Psoas muscle (tissue), 8 donors: ENCODE measurements around the gene LDLR. TPM values are rescaled to one million over a fixed set of nuclear protein-coding genes. Genes with fewer than 3 reads are reported as not detected.

ENCODE experiments used
- ATAC-seq, 4 donors: fragments of 200-7000 bp; cut with Tn5 transposase; one replicate each; pipeline ENCODE4 v1.9.1; 2020; ENCODE audit warnings: moderate library complexity in 3 of 4, mild to moderate bottlenecking in 2 of 4
- DNase-seq, 2 donors: peaks; one replicate each; pipeline ENCODE4 v3.0.0-alpha.2; 2020
- H3K27ac ChIP-seq: fragments of 200-600 bp; one replicate; pipeline ENCODE4 v1.8.0; 2022
- H3K27me3 ChIP-seq, 3 donors: fragments of 200-600 bp in 1 of 3; one replicate each; pipeline versions ENCODE4 v1.6.1 to v1.8.0; 2013 to 2022; ENCODE audit warnings: low read length in 2 of 3, mild to moderate bottlenecking in 2 of 3, moderate library complexity in 1 of 3; ENCODE audit not compliant: insufficient read depth in 3 of 3
- H3K36me3 ChIP-seq, 2 donors: fragments of 200-600 bp in 1 of 2; one replicate each; pipeline versions ENCODE4 v1.6.1 to v1.8.0; 2013 to 2022; ENCODE audit warnings: low read depth in 1 of 2, mild to moderate bottlenecking in 1 of 2, moderate library complexity in 1 of 2; ENCODE audit not compliant: insufficient read depth in 1 of 2
- H3K4me1 ChIP-seq: fragments of 200-600 bp; one replicate; pipeline ENCODE4 v1.8.0; 2022
- H3K4me3 ChIP-seq: fragments of 200-600 bp; one replicate; pipeline ENCODE4 v1.8.0; 2022; ENCODE audit warnings: mild to moderate bottlenecking
- H3K9me3 ChIP-seq: fragments of 200-600 bp; one replicate; pipeline ENCODE4 v1.8.0; 2022
- WGBS, 3 donors: extraction: QIAGEN DNeasy Blood & Tissue Kit; methylation state at CpG; one replicate each; pipeline versions ENCODE4 v1.1.6 to v1.1.7; 2013; 5-methylcytosine and 5-hydroxymethylcytosine counted together
- intact Hi-C, 2 donors: fragments of 100-400 bp; cut with DNase I; formaldehyde crosslinking; loops; one replicate each; pipeline versions ENCODE4 v1.11.0 to v1.14.2; 2022
- polyA plus RNA-seq, 3 donors: library from polyadenylated mRNA; stranded (reverse); fragments of 200-250 nt; gene quantifications; one replicate each; pipeline ENCODE4 v1.2.3, GENCODE V29; 2013
- total RNA-seq, 4 donors: library from RNA; stranded (reverse); fragmentation: NEBNext Ultra II Directional in 2 of 4; extraction: Animal tissue kit (Norgen Biotek cat#: 25700) in 2 of 4; gene quantifications; one replicate each; pipeline versions ENCODE4 v1.2.1 to v1.2.4, GENCODE V29; 2021 to 2023
- TF ChIP-seq, protein P1 (sequence below): fragments of 200-600 bp; IDR thresholded peaks from one replicate; pipeline ENCODE4 v1.8.0; 2022; ENCODE audit warnings: antibody characterized with exemption
- donor health status: healthy with polysubstance abuse.
- donor health status: DM: no; HTN: no; CAD: no; lungs with moderate emphysema.
- donor health status: Bipolar disorder and iron deficiency.
- donor health status: healthy.
- donor health status: DM: yes; HTN: yes; CAD: no.
- donor health status: DM: no; HTN: no; CAD: no.
- donor health status: DM: no; HTN: no; CAD: no.
- donor health status: DM: yes; HTN: yes; CAD: no.

The LDLR gene
- total and polyA plus RNA-seq, 7 donors: 1.7 to 10.1 (median 3.4) TPM

DNA sequence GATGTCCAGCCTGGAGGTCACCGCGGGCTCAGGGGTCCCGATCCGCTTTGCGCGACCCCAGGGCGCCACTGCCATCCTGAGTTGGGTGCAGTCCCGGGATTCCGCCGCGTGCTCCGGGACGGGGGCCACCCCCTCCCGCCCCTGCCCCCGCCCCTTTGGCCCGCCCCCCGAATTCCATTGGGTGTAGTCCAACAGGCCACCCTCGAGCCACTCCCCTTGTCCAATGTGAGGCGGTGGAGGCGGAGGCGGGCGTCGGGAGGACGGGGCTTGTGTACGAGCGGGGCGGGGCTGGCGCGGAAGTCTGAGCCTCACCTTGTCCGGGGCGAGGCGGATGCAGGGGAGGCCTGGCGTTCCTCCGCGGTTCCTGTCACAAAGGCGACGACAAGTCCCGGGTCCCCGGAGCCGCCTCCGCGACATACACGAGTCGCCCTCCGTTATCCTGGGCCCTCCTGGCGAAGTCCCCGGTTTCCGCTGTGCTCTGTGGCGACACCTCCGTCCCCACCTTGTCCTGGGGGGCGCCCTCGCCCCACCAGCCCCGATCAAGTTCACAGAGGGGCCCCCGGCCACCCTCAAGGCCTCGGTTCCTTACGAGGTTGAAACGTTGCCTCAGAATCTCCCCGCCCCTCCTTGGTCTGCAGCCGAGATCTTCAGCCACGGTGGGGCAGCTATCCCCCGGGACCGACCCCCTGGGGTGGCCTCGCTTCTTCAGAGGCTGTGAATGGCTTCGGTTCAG lies 1.2 kb downstream of the LDLR start:
- peaks cover 18% of the 10 kb centered on the region for H3K4me1 ChIP-seq
- H3K27me3 ChIP-seq: peaks cover 0 to 59% (median 6%) of the 10 kb centered on the region in 3 donors
- peak; percentile 96 to 97 for DNase-seq
- peak overlapping the region; percentile 70 for H3K4me3 ChIP-seq
- TF ChIP-seq, protein P1, sequence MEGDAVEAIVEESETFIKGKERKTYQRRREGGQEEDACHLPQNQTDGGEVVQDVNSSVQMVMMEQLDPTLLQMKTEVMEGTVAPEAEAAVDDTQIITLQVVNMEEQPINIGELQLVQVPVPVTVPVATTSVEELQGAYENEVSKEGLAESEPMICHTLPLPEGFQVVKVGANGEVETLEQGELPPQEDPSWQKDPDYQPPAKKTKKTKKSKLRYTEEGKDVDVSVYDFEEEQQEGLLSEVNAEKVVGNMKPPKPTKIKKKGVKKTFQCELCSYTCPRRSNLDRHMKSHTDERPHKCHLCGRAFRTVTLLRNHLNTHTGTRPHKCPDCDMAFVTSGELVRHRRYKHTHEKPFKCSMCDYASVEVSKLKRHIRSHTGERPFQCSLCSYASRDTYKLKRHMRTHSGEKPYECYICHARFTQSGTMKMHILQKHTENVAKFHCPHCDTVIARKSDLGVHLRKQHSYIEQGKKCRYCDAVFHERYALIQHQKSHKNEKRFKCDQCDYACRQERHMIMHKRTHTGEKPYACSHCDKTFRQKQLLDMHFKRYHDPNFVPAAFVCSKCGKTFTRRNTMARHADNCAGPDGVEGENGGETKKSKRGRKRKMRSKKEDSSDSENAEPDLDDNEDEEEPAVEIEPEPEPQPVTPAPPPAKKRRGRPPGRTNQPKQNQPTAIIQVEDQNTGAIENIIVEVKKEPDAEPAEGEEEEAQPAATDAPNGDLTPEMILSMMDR: no peak
- intact Hi-C loops: no loop called here
- peak overlapping the region; percentile 83 for H3K27ac ChIP-seq
- WGBS, 3 donors: 1% methylated on average over 35 to 64 of the region's 64 CpGs
- ATAC-seq: peak; percentile 91 to 95 (median 94)
- H3K36me3 ChIP-seq: no peaks in the 10 kb centered on the region
- no peaks in the 10 kb centered on the region for H3K9me3 ChIP-seq

DNA sequence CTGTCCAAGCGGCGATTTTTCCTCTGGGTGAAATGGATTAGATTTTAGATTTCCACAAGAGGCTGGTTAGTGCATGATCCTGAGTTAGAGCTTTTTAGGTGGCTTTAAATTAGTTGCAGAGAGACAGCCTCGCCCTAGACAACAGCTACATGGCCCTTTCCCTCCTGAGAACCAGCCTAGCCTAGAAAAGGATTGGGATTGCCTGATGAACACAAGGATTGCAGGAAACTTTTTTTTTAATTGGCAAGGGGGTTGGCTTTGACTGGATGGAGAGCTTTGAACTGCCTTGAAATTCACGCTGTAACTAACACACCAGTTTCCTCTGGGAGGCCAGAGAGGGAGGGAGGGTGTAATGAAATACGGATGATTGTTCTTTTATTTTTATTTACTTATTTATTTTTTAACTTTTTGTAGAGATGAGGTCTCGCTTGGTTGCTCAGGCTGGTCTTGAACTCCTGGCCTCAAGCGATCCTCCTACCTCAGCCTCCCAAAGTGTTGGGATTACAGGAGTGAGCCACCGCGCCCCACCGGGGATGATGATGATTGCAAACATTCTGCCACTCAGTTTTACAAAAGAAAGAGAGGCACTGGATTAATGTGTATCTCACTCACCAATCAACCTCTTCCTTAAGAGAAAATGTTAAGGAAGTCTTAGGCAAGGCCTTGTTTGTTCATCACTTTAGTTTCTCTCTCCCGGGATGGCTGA lies 1.9 kb downstream of the LDLR start:
- no peaks in the 10 kb centered on the region for H3K9me3 ChIP-seq
- peak in 2 of 4 donors; percentile 2 to 18 for ATAC-seq
- H3K4me3 ChIP-seq: peak overlapping the region; percentile 70
- WGBS, 3 donors: 35 to 37% (median 37%) methylated on average over 11 of the region's 11 CpGs
- intact Hi-C loops: no loop called here
- no peak for DNase-seq
- peaks cover 0 to 64% (median 6%) of the 10 kb centered on the region in 3 donors for H3K27me3 ChIP-seq
- H3K27ac ChIP-seq: peak overlapping the region; percentile 83
- H3K4me1 ChIP-seq: peaks cover 17% of the 10 kb centered on the region
- no peaks in the 10 kb centered on the region for H3K36me3 ChIP-seq
- TF ChIP-seq, protein P1: no peak

DNA sequence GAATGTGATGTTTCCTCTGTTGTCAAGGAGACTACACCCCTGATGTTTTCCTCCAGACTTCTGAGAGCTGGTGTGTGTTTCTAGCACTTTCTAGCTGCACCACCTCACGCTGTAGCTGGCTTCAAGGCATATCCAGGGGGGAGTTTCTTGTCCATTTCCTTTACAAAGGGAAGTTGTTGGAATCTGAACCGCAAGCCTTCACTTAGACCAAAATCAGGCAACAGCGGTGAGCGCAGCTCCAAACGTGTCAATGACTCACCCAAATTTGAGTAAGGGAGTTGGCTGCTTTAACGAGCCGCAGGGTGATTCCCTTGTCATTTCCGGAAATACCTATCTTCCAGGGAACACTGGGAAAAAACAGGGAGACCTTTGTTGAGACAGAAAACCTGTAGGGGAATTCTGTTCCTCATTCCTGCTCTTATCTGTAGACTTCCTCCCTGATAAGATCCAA lies 2.5 kb downstream of the LDLR start:
- peaks cover 0 to 64% (median 6%) of the 10 kb centered on the region in 3 donors for H3K27me3 ChIP-seq
- intact Hi-C loops: no loop called here
- H3K36me3 ChIP-seq: no peaks in the 10 kb centered on the region
- peak overlapping the region; percentile 70 for H3K4me3 ChIP-seq
- 23 to 44% (median 27%) methylated on average over 8 of the region's 8 CpGs for WGBS, 3 donors
- peak; percentile 48 to 59 for DNase-seq
- H3K27ac ChIP-seq: peak overlapping the region; percentile 83
- no peaks in the 10 kb centered on the region for H3K9me3 ChIP-seq
- ATAC-seq: peak in 2 of 4 donors; percentile 18 to 22
- TF ChIP-seq, protein P1: no peak
- peaks cover 17% of the 10 kb centered on the region for H3K4me1 ChIP-seq

DNA sequence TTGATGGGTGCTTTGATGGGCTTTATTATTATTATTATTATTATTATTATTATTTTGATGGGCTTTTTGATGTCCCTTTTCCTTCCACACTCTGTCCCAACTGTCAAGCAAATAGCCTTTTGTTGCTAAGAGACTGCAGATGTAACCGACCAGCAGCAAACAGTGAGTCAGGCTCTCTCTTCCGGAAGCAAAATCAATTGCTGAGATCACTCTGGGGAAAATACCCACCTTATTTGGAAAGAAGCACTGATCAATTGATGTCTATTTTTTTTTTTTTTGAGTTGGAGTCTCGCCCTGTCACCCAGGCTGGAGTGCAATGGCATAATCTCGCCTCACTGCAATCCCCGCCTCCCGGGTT lies 2.9 kb downstream of the LDLR start:
- ATAC-seq (no peak), DNase-seq (no peak)
- WGBS, 3 donors: 54 to 70% (median 62%) methylated on average over 6 of the region's 6 CpGs
- Histone ChIP-seq H3K27ac (peak overlapping the region; percentile 83), H3K4me1 (peaks cover 17% of the 10 kb centered on the region), H3K9me3 (no peaks in the 10 kb centered on the region), H3K4me3 (peak overlapping the region; percentile 70), H3K36me3 (no peaks in the 10 kb centered on the region), H3K27me3 (peaks cover 0 to 61% (median 6%) of the 10 kb centered on the region in 3 donors)
- TF ChIP-seq, protein P1: no peak
- intact Hi-C loops: no loop called here
